Thoracic aorta (tissue), 2 donors: ENCODE data around the gene NAIF1. TPM values are rescaled to one million over a fixed set of nuclear protein-coding genes. Genes with fewer than 3 reads are reported as not detected.

Source experiments
- ATAC-seq: fragments of 150-250 bp; one replicate; pipeline ENCODE4 v1.8.0; 2017; ENCODE audit warnings: low read depth; ENCODE audit not compliant: insufficient number of reproducible peaks, low FRiP score
- DNase-seq: peaks from one replicate; pipeline ENCODE4 v3.0.0-alpha.2; 2020; ENCODE audit warnings: low spot score
- H3K27ac ChIP-seq, 2 donors: fragments of 200-600 bp; sonication (generic); 1 replicate in 1 of 2; 2 replicates in 1 of 2; pipeline ENCODE4 v1.5.1; 2016; ENCODE audit warnings: mild to moderate bottlenecking in 2 of 2, moderate library complexity in 2 of 2
- H3K27me3 ChIP-seq: fragments of 200-600 bp; sonication (generic); replicated peaks from 2 replicates; pipeline ENCODE4 v1.6.0; 2016; ENCODE audit warnings: mild to moderate bottlenecking; ENCODE audit not compliant: insufficient read depth
- H3K36me3 ChIP-seq: fragments of 200-600 bp; sonication (generic); one replicate; pipeline ENCODE4 v1.5.1; 2016
- H3K4me1 ChIP-seq, 2 donors: fragments of 200-600 bp; sonication (generic); 1 replicate in 1 of 2; 2 replicates in 1 of 2; pipeline versions ENCODE4 v1.5.1 to v1.6.0; 2016; ENCODE audit warnings: low read depth in 2 of 2, mild to moderate bottlenecking in 1 of 2; ENCODE audit not compliant: control insufficient read depth in 1 of 2
- H3K4me3 ChIP-seq: fragments of 200-600 bp; sonication (generic); 2 replicates; pipeline ENCODE4 v1.5.1; 2016; ENCODE audit warnings: mild to moderate bottlenecking
- H3K9me3 ChIP-seq: fragments of 200-600 bp; sonication (generic); 2 replicates; pipeline ENCODE4 v1.5.1; 2016
- CTCF ChIP-seq: fragments of 200-600 bp; sonication (generic); IDR thresholded peaks from one replicate; pipeline ENCODE4 v1.5.1; 2019; ENCODE audit warnings: antibody characterized with exemption
- total RNA-seq, 2 donors: library from RNA; depleted of rRNA; stranded (reverse); fragments of >200 nt; gene quantifications; one replicate each; pipeline versions ENCODE4 v1.1.0 to v1.2.3, GENCODE V29; 2016

The NAIF1 gene
- total RNA-seq, 2 donors from 2014 or later, result 11.8 to 21.0 TPM

DNA sequence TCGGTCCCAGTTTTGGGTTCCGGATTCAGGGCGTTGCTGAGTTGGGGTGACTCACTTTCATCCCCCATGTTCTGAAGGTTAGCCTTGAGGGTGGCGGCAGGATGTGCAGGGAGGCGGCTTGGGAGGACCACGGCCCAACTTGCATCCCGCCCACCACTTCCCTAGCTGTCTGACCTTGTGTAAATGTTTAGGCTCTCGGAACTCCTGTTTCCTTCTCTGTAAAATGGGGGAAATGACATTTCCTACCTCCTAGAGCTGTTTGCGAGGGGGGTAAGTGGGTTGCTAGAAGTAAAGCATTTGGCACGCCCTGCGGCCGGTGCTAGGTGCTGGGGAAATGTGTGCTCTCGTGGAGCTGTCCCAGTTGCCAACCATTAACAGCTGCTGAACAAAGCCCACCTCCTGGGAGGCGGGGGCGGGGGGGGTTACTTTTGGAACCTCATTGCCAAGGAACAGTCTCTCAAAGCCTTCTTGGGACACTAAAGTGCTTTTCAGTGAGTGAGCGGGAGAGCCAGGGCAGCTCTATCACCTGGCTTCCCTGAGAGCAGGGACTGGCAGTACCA, 32.9 kb upstream of the NAIF1 start:
- no peaks in the 10 kb centered on the region for H3K9me3 ChIP-seq
- peak overlapping the region; percentile 89 to 96 for H3K27ac ChIP-seq
- H3K4me1 ChIP-seq, result peaks cover 24 to 56% of the 10 kb centered on the region in 2 donors
- no peaks in the 10 kb centered on the region for H3K27me3 ChIP-seq
- peaks cover 29% of the 10 kb centered on the region for H3K36me3 ChIP-seq
- no peak for TF ChIP-seq CTCF
- no peak for DNase-seq
- peak overlapping the region; percentile 69 for H3K4me3 ChIP-seq
- ATAC-seq, result no peak

DNA sequence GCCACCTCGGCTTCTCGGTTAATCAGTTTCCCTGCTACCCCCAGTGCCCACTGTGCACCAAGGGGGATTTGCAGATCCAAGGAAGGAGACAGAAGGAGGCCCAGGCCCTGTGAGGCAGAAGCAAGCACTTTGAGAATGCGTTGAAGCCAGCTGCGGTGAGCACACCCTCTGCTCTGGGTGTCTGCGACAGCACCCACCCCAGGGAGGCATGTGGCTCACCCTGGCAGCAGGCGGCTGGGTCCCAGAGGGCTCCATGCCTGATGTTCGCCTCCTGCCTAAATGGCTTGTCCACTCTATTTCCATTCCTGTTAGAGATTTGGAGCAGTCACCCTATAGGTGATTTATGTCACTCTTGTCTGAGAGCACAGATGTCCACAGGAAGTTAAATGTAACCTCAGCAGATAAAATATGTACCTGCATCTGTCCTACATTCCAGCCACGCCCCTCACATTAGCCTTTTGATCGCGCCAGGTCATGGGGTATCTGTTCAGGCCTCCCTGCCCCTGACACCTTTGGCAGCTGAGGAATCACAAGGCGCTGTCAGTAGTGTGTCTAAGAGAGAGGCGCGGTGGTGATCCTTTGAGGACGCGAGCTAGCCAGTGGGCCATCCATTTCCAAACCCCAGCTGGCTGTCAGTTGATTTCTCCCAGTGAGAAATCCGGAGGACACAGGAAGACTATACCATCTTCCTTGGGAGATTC, 32.3 kb upstream of the NAIF1 start:
- no peaks in the 10 kb centered on the region for H3K27me3 ChIP-seq
- no peaks in the 10 kb centered on the region for H3K9me3 ChIP-seq
- peak overlapping the region; percentile 69 for H3K4me3 ChIP-seq
- DNase-seq (no peak), ATAC-seq (no peak)
- TF ChIP-seq CTCF, result no peak
- peak overlapping the region; percentile 89 to 96 for H3K27ac ChIP-seq
- H3K4me1 ChIP-seq, result peaks cover 28 to 62% of the 10 kb centered on the region in 2 donors
- H3K36me3 ChIP-seq, result peaks cover 28% of the 10 kb centered on the region

GRCh38 chr9:128098297-128099230, 31.4 kb upstream of the NAIF1 start:
- DNase-seq (peak; percentile 93), ATAC-seq (peak; percentile 75)
- Histone ChIP-seq H3K9me3 (no peaks in the 10 kb centered on the region), H3K4me3 (peak overlapping the region; percentile 69), H3K27ac (peak overlapping the region; percentile 89 to 96), H3K36me3 (peaks cover 19% of the 10 kb centered on the region), H3K4me1 (peaks cover 30 to 69% of the 10 kb centered on the region in 2 donors), H3K27me3 (no peaks in the 10 kb centered on the region)
- no peak for TF ChIP-seq CTCF

DNA sequence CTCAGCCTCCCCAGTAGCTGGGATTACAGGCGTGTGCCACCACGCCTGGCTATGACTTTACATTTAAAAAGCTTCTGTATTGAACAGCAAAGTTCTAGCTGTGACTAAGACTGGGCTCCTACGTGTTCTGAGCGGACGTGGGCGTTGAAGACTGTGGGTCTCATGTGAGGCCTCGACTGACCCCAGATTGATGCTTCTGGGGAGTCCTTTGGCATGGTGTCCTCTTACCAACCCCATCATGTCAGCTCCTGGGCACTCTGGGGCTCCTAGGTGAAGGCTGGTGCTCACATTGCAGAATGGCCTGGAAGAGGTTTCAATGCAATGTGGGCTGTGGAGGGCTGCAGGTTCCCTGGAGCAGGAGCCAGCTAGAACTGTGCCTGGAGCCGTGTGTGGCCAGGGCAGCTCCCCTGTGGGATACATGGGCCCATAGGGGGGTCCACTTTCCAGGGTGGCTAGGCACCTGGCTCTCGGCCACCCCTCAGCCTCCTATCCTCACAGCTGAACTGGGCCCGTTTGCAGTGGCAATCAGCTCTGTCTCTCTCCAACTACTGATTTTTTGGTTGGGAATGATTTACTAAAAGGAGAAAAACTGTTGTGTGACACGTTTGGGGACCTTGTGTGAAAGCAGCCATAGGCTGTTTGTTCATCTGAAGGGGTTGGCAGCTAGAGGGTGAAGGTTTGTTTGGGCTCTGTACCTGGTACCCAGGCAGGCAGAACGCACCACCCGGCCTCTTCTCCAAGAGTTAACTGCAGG, 30.6 kb upstream of the NAIF1 start:
- no peak for TF ChIP-seq CTCF
- DNase-seq (no peak), ATAC-seq (no peak)
- peak overlapping the region; percentile 89 to 96 for H3K27ac ChIP-seq
- H3K4me1 ChIP-seq, result peaks cover 37 to 78% of the 10 kb centered on the region in 2 donors
- no peaks in the 10 kb centered on the region for H3K27me3 ChIP-seq
- peaks cover 11% of the 10 kb centered on the region for H3K36me3 ChIP-seq
- peak overlapping the region; percentile 69 for H3K4me3 ChIP-seq
- H3K9me3 ChIP-seq, result no peaks in the 10 kb centered on the region
